ENCODE measurements around the gene RHBDL1.

DNA sequence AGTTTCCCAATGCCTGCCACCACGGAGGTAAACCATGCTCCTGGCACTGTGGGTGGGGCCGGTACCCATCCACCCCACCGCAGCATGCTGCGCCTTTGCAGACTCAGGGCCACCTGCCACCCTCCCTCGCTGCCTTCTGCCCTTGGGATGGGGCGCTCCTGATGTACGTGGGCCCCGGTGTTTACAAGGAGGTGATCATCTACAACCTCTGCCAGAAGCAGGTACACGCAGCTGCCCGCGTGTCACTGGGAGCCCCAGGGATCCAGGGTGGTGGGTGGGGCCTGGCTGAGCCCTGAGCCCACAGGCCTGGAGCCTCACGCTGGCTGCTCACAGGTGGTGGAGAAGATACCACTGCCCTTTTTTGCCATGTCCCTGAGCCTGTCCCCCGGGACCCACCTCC is 8.9 kb upstream of the RHBDL1 start:
- TF ChIP-seq CTCF (IDR thresholded peaks at IDR 0.05) (no peak), ZFX (IDR thresholded peaks at IDR 0.05; ENCODE audit: borderline replicate concordance) (no peak)

Data from 22Rv1 (cell line).